Femur (tissue), 1 donor: ENCODE results near the gene PDZRN4.
A peak's percentile ranks its signal among the peaks of the same experiment; 100 is the strongest.

Source experiments
- DNase-seq: peaks from one replicate; pipeline ENCODE4 v3.0.0-alpha.2; 2017

PDZRN4 gene

DNA sequence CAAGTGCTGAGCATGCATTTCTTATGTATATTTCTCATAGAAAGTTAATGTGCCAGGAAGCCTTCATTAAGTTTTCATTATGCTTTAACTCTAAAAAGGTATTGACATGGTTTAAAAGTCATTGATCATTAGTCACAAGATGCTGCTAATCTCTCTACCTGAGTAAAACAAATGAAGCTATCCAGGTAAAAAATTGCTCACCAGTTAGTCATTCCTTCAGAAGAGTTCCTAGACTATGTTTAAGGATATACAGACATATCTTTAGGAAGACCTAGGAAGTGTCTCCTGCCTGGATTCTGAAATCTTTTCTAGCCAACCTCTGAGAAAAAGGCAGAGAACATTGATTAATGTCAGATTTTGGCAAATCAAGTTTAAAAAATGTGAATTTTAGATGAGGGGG lies 274.2 kb downstream of the PDZRN4 start:
- DNase-seq: no peak

DNA sequence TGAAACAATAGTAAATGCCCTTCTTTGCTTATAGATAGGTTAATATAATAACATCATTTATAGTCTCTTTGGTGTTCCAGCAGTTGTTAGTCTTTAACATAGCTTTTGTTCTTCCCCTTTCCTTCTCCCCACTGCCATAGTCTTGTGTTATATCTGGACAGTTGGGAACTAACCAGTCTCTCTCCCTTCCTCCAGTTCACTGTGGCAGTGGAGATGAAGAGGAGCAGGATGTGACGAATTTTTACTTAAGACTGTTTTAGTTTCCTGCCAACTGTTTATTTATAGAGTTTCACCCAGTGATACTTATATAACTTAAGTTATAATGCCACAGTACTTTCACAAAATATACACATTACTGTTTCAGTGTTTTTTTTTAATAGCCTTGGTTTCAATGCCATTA lies 277.4 kb downstream of the PDZRN4 start:
- DNase-seq: no peak

DNA sequence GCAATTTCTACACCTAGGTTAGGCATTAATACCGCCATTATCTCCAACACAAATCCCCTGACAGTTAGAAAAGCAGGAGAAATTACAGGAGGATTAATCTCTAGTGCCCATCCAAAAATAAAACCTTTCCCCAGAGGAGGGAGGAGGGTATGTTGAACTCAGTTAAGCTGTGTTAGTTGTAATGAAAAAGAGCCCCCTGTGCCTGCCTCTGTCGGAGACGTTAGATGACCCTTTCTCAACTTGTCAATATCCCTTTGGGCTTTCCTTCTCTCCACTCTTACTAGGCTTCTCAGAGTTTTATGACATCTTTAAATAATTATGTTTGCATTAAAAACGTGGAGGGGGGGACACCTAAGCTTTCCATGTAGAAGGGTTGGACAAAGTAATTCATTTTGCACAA lies 278.2 kb downstream of the PDZRN4 start:
- DNase-seq: no peak

DNA sequence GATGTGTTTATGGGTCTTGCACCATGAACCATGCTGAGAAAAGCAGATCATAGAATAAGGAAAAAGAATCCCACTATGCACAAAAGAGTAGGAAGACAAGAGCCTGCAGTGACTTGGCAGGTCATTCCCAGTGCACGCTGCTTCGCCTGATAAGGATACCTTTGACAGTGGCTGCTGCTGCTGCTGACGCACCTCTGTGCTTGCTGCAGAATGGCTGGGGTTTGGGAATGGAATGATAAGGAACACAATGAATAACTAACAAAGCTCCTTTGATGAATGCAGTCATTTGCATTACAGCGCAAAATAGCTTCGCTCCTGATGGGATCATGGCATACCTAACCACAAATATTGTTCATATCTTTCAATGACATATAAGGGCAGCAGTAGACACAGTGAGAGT lies 278.7 kb downstream of the PDZRN4 start:
- DNase-seq: no peak

DNA sequence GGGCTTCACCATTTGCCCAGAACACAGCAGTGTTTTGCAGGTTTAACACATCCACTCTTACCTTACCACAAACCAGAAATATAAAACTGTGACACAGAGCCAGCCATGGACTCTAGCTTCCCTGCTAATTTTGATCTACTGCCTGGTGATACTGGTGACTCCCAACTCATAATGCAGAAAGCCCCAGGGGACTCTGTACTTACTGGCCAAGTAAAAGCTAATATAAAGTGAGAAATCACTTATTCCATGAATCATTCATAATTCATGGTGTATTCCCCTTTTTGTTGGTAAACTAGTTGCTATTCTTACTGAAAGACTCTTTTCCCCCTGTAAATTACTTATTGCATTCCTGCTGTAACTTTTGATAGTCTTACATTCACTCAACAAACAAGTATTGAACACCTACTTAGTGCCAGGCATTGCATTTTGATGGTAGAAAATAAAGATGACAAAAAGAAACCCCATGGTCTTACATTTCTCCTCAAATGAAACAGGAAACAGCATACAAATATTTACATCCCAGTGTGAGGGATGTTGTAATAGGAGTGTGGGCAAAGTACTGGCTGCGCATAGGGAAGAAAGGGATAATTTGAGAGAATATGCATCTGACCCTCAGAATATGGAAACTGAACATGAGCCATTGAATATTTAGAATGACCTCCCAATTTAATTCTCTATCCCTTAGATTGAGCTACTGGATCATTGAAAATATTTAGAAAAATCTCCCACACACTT lies 279.6 kb downstream of the PDZRN4 start:
- no peak for DNase-seq

DNA sequence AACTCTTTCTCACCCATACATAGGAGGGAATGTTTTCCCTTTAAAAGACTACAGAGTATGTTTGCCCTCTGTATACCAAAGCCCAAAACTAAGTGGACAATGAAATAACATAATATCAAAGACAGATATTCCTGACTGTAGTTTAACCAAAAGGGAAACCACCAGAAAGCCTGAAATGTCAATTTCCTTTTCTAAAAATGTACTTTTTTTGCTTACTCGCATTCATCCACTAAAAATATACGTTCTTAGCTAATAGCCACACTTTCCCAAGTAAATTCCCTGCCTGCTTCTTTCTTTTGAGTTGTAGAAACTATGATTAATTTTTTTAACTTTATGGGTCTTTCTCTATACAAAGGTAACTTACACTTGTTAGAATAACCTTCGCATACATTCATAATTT lies 280.2 kb downstream of the PDZRN4 start:
- no peak for DNase-seq

DNA sequence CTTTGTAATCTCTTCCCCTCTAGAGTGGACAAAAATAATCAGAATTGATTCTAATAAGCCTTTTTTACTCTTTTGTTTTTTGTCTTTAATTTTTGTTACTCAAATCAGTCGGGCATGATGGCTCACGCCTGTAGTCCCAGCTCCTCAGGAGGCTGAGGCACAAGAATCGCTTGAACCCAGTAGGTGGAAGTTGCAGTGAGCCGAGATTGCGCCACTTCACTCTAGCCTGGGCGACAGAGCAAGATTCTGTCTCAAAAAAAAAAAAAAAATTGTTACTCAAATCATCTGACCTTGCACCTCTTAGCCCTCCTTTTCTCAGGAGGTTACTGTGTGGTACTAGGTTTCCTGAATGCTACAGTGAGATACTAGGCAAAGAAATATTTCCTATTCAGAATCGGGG lies 280.6 kb downstream of the PDZRN4 start:
- DNase-seq: no peak

DNA sequence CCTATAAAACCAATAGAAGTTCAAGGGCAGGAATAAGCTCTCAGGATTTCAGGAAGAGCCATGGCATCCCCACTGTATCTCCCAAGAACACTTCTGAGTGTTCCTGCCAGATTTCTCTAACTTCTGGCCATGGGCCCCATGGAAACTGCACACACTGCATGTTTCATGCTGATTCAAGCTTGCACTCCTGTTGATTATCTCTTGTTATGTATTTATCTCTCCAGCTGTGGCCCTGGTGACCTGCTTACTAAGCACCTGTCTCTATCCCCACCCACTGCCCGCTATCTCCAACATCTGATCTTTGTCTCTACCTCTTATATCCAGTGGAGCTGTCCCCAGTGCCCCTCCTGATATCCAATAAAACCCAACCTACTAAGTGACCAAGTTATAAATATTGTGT lies 285.3 kb downstream of the PDZRN4 start:
- no peak for DNase-seq

DNA sequence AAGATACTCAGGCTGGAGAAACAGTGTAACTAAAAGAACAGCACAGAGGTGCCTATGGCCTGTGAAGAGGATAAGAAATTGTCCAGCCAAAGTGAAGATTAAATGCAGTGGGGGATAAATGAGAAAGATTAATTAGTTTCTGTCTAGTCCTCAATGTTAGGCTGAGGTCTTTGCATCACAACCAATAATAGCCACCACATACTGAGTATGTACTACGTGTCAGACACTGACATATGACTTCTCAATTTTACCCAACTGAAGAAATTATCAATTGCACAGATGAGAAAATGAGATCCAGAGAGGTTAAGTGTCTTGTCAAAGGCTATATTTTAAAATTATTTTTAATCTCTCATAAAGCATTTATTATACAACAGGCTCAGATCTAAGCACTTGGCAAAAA lies 285.9 kb downstream of the PDZRN4 start:
- no peak for DNase-seq

DNA sequence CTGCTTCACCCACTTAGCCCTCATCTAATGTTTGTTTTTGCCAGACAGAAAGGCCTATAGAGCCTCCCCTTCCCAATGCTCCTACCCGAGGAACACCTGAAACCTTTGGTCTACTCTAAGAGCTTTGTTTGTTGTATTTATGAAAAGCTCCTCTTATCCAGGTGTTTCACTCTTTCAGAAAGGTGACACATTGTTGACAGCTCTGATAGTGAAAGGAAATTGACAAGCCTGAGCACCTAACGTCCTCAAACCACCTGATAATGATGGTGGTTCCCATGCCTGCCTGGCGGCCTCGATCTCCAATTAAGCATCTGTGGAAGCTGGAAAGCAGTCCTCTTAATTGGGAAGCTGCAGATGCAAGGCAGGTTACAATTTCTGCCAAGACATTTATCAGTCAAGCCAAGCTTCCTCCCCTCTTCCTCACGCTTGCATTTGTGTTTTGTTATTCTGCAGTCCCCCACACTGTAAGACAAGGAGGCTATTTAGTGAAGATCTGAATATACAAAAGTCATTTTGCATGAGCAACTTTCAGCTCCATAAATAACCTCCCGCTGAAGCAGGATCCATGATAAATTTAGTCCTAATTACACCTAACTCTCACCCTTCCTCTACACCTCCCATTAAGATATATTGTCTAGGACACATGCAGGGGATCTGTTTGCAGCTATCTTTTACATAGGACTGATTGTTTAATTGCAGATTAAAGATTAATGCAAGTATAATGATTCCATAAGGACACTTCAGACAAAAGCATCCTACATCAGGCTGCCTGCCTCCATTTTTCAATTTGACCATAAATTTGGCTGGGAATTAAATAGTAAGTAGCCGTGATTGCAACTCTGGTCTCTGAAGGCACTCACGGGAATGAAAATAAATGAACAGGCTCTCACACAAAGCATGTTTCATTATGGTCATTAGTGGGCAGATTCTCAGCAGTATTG lies 288.6 kb downstream of the PDZRN4 start:
- no peak for DNase-seq

DNA sequence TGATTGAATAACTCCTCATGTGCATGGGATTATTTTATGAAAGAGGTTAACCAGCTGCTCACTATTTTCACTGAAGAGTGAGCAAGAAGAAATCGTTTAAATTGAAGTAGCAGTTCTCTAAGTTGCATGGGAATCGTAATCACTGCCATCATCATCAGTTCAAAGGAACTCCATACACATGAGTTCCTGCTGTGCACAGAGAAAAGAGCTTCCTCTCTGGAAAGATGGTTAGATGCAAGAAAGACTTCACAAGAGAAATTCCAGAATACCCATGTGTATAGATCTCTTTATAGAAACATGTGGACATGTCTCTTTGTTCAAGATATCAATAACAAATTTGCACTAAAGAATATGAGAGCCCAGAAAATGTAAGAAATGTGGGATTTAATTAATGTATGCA lies 291.3 kb downstream of the PDZRN4 start:
- DNase-seq: no peak

DNA sequence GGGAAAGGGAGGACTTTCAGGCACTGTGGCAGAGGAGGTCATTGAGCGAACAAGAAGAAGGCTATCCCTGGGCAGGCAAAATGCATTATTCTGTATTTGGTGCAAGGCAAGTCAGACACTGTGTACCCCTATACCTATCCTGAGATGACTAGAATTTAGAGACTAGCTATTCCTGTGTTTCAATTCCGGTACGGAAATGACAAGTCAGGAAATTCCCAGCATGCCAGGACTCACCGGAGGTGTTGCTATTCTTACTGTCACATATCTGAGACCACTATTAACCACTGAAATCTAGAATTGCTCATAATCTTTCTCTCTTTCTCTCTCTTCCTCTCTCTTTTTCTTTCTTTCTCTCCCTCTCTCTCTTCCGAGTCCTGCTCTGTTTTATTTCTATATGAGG lies 297.1 kb downstream of the PDZRN4 start:
- no peak for DNase-seq

DNA sequence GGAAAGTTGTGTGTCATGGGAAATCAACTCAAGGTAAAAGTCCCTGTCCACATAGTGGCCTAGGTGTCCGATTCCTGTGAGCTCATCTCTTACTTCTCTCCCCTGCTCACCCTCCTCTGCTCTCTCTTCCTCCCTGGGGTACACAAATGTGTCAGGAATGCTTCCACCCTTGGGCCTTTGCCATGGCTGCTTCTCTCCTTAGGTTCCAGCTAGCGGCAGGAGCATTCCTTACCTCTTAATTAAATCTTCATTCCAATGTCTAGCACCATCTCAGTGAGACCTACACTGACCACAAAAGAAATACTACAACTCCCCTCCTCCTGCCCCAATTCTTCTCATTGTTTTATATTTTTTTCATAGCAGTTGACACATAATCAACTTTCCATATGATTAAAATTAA lies 298.6 kb downstream of the PDZRN4 start:
- no peak for DNase-seq

DNA sequence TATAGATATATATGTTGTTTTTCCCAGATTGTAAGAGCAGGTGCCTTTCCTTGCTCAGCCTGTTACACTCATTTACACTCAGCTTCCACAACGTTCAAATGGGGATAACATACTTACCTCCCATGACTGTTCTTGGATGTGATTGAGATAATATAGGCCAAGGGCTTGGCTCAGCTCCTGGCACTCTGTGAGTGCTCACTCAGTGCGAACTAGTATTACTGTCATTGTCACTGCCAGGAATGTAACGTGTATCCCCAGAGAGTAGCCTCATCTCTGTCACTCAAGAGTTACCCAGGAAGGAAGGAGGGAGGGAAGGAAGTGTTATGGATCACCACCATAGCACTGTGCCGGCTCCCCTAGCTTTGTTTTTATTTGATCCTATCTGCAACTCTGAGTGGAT lies 307.9 kb downstream of the PDZRN4 start:
- DNase-seq: no peak

DNA sequence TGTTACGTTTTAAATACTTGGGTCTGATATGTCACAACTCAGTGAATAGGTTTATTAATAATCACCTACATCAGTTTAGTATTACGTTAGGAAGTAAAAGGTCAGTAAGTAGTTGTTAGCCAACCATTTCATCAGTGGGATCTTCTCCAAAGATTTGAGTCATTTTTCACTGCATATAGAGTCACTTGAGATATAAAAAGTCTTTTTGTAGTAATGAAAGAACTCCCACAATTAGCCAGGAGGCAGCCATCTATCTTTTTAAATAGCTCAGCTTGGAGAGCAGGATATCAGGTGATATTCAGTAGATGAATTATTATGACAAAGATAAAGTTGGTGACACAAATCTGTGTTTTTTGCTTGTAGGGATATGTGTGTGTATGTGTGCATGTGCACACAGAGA lies 309.3 kb downstream of the PDZRN4 start:
- DNase-seq: no peak

DNA sequence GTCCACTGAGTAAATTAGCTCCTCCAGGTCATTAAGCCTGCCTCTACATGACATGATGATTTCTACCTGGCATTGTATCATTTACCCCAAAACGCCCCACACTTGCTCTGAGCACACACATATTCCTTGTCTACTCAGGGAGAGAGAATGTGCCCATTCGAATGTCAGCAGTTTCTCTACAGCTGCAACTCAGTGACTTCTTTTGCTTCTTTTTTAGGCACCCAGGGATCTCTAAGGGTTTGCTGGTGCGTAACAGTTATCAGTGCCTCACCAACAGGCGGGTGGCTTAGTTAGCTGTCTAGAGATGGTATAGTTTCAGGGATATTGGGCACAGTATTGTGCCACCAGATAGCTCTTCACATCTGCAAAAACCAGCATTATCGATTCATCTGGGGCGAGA lies 316.9 kb downstream of the PDZRN4 start:
- DNase-seq: no peak

DNA sequence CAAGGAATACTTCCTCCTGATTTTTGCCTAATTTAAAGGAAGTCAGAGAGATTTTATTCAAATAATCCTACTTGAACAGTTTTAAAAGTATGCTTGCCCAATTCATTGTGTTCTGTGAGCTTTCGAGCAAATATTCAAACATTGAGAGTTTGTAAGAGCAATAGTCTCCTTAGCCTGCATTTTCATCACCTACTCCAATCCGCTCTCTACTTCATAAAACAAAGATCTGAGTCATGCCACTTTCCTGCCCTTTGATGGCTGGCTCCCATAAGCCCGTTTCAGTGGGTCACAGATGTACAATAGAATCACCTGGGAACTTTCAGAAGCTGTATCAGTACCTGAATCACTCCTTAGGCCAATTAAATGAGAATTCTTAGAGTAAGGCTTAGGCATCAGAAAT lies 319.2 kb downstream of the PDZRN4 start:
- DNase-seq: no peak

DNA sequence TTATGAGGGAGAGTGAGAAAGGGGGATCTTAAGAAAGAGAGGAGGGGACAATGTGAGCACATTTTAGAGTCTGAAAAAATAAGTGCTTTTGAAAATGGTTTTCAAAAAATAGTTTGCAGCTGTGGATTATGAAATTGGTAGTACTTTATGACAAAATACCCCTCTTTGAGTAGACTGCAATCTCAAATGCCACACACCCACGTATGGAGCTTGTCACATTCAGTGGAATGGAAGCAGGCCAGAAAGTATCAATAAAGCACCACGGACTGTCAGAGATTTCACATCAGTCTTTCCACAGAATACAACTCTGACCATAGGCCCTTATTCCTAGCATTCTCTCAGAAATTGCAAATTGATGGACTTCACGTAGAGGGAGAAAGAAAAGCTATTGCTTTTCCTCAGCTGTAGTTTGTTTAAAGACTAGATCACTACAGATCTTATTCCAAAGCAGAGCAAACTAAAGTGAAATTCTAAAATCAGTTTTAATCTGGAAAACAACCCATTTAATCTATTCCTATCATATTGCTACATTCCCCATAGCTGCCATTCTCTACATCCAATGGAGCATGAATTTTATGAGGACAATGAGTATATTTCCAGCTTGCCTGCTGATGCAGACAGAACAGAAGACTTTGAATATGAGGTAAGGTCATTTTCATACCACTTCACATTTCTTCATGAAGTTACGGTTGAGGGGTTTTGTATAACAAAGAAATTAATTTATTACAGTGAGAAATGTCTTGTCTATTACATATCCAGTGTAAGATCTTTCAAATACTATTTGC lies 321.3 kb downstream of the PDZRN4 start:
- DNase-seq: no peak

DNA sequence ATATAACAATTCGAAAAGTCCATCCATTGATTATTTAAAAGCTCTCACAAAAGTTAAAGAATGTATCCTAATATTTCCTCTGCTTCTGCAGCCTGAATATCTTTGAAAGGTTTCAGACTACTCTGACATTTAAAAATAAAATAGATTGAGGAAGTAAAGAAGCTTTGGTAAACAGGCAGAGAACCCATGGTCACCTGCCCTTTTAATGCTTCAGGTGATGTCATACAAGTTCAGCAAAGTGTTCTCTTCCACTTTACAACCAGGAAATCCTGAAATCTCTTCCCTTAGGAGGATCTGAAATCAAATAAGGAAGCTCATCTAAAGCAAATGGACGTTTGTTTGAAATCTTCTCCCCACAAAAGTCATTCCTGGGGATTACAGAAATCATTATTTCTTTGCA lies 322.4 kb downstream of the PDZRN4 start:
- no peak for DNase-seq

DNA sequence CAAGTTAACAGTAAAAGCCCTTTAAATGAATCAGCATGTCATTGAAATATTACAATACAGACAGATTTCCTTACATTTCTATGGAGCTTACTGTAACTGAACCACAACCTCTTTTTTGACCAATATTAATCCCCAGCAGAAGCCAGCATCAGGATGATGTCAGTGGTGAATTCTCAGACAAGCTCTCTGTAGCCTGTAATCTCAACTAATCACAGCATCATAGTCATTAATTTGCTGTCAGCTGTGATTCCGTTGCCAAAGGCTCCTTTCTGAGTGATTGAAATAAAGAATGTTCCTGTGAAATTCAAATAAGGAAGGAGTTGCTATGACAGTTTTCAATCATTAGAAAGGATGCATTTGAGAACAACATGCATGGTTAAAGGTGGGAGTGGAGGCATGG lies 323.1 kb downstream of the PDZRN4 start:
- DNase-seq: no peak

DNA sequence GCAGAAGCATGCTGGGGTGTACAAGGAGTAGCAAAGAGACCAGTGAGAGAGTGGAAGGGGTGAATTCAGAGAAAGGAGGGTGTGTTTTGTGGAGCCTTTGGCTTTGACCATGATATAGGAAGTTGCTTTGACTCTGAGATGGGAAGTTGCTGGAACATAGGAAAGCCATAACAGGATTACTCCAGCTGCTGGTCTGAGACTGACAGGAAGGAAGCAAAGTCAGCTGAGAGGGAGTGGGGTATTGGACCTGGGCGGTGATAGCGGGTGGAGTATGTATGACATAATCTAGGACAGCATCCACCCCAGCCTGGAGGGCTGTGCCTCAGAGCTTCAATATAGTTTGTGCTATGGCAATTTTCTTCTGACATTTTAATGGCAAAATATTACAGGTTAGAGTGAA lies 324.4 kb downstream of the PDZRN4 start:
- DNase-seq: peak; percentile 34

DNA sequence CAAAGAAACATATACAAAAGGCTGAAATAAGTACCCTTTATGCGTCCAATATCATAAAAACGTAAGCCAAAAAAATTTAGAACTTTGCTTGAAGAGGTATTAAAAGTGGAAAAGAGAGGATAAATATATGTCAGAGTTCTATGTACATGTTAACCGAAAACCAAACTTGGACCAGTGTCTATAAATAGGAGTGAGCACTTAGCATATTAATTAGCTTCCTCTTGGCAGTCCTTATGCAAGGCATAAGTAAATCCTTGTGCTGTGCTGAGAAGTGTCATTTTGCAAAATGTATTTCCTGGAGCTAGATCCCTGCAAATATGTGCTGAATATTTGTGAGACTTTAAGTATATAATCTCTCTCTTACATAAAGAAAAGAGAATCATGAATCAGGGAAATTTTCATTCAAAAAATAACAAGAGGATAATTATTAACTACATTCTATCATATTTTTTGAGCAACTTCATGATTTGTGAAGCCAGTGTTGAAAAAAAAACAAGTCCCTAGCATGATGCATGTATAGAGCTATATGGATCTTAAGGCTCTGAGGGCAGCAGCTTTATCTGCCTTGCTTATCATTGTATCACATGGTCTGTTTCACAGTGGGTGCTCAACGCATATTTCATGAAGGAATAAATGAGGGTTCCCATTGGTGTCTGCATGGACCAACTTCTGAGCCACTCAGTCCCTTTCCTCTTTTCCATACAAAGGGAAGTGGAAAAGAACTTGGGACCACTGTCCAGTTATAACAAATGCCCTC lies 326.1 kb downstream of the PDZRN4 start:
- DNase-seq: no peak

DNA sequence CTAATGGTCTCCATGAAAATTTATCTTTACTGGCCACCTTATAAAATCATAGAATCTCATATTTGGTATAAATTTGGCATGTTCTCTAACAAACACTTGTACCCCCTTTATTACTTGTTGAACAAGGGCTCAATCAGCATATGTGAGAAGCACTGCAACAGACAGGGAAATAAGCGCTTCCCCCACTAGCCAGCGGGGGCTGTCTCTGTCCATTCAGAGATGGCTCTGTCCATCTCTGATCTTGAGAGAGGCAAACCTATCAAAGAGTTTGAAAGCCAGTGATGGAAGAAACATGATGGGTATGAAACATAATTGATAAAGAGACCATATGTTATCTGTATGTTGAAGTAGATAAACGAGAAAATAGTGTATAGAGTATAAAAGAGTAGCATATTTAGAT lies 326.8 kb downstream of the PDZRN4 start:
- DNase-seq: no peak
